NOMO-1 treated with dmso at 0.1 percent for 144 hours (cell line): ENCODE results near the gene DAZAP2.
"Not testable (repeated sequence)": the region's sequence is repeated elsewhere in the genome, so short reads cannot be mapped to it uniquely, and the experiment has no call there.

Experiments
- DNase-seq: peaks from one replicate; lab custom pipeline; 2025; ENCODE audit not compliant: unreplicated experiment; lab: John Stamatoyannopoulos, UW

DAZAP2 gene

GRCh38 chr12:51246254-51246853, 7.7 kb downstream of the DAZAP2 start:
- peak; percentile 90 for DNase-seq

- no peak for DNase-seq
Measured at GRCh38 chr12:51247523-51248206, 9.0 kb downstream of the DAZAP2 start.

GRCh38 chr12:51253276-51253675, 14.7 kb downstream of the DAZAP2 start:
- DNase-seq = no peak

GRCh38 chr12:51254536-51254935, 15.9 kb downstream of the DAZAP2 start:
- no peak for DNase-seq

- not testable (repeated sequence) for DNase-seq
Measured at GRCh38 chr12:51259600-51259999, 21.0 kb downstream of the DAZAP2 start.

- DNase-seq = no peak
Measured at GRCh38 chr12:51262758-51263177, 24.1 kb downstream of the DAZAP2 start.

- DNase-seq = no peak
Measured at GRCh38 chr12:51263341-51263740, 24.7 kb downstream of the DAZAP2 start.

- DNase-seq = no peak
Measured at GRCh38 chr12:51264297-51264696, 25.7 kb downstream of the DAZAP2 start.

- no peak for DNase-seq
Measured at GRCh38 chr12:51265024-51265423, 26.4 kb downstream of the DAZAP2 start.

GRCh38 chr12:51269174-51270066, 30.8 kb downstream of the DAZAP2 start:
- DNase-seq = no peak

GRCh38 chr12:51270067-51270950, 31.7 kb downstream of the DAZAP2 start, which contains the start of gene SMAGP:
SMAGP (minus strand) TSS chr12:51270415; CDS start chr12:51269278, 1,137 bp downstream.
- peak; percentile 40 for DNase-seq

- DNase-seq = no peak
Measured at GRCh38 chr12:51270951-51271518, 32.4 kb downstream of the DAZAP2 start.

- DNase-seq = not testable (repeated sequence)
Measured at GRCh38 chr12:51272810-51273209, 34.2 kb downstream of the DAZAP2 start.

GRCh38 chr12:51275088-51275487, 36.5 kb downstream of the DAZAP2 start:
- DNase-seq = no peak

GRCh38 chr12:51281202-51281924, 42.7 kb downstream of the DAZAP2 start:
- DNase-seq = no peak

GRCh38 chr12:51285843-51286242, 47.2 kb downstream of the DAZAP2 start:
- no peak for DNase-seq

GRCh38 chr12:51291603-51292513, 53.2 kb downstream of the DAZAP2 start:
- peak; percentile 72 for DNase-seq
